SK-N-SH (cell line): ENCODE data around the gene ROR2. TPM values are rescaled to one million over a fixed set of nuclear protein-coding genes. Genes with fewer than 3 reads are reported as not detected.

Source experiments
- CTCF ChIA-PET: fragments of 300-600, 350-600 bp; formaldehyde crosslinking; extraction: SDS; loops from one replicate; lab custom pipeline; 2021; lab: Yijun Ruan, JAX
- POLR2A ChIA-PET: fragments of 350-600 bp; sonication (Branson Sonifier 250); formaldehyde crosslinking; extraction: SDS; loops from one replicate; lab custom pipeline; 2020; ENCODE audit warnings: antibody characterized with exemption, inconsistent platforms; lab: Yijun Ruan, JAX
- DNase-seq: peaks from one replicate; pipeline ENCODE4 v3.0.0; 2012
- H2AFZ ChIP-seq: fragments of 200-600 bp; sonication (generic); 2 replicates; pipeline ENCODE4 v1.8.1; 2016; ENCODE audit warnings: antibody characterized with exemption, mild to moderate bottlenecking, low read depth
- H3F3A ChIP-seq: fragments of 200-600 bp; sonication (generic); replicated peaks from 2 replicates; pipeline ENCODE3; 2016; ENCODE audit warnings: antibody characterized with exemption, mild to moderate bottlenecking; ENCODE audit not compliant: insufficient read depth
- H3K27ac ChIP-seq, 2 experiments: fragments of 200-500 bp in 1 of 2; fragments of 200-600 bp in 1 of 2; sonication (Bioruptor generic) in 1 of 2; sonication (generic), shearing (Covaris generic) in 1 of 2; 2 replicates each; pipeline versions ENCODE4 v1.5.1 to v1.6.1; 2014 to 2016; ENCODE audit warnings: low read depth in 2 of 2, inconsistent platforms in 1 of 2, low read length in 1 of 2, mild to moderate bottlenecking in 1 of 2, mixed read lengths in 1 of 2
- H3K27me3 ChIP-seq: fragments of 200-600 bp; sonication (generic), shearing (Covaris generic); 2 replicates; pipeline ENCODE4 v1.6.1; 2016; ENCODE audit warnings: mixed run types; ENCODE audit not compliant: insufficient read depth
- H3K36me3 ChIP-seq, 2 experiments: fragments of 200-500 bp in 1 of 2; fragments of 200-600 bp in 1 of 2; sonication (Bioruptor generic) in 1 of 2; sonication (generic) in 1 of 2; replicated peaks in 1 of 2; 2 replicates each; pipeline versions ENCODE3 to v1.5.1; 2014 to 2016; ENCODE audit warnings: low read length in 1 of 2, mild to moderate bottlenecking in 1 of 2; ENCODE audit not compliant: insufficient read depth in 2 of 2, control insufficient read depth in 1 of 2
- H3K4me1 ChIP-seq, 2 experiments: fragments of 200-500 bp in 1 of 2; fragments of 200-600 bp in 1 of 2; sonication (Bioruptor generic) in 1 of 2; sonication (generic), shearing (Covaris generic) in 1 of 2; 2 replicates each; pipeline versions ENCODE4 v1.5.1 to v1.6.1; 2014 to 2016; ENCODE audit warnings: low read depth in 1 of 2, low read length in 1 of 2, mixed run types in 1 of 2; ENCODE audit not compliant: insufficient read depth in 2 of 2, control insufficient read depth in 1 of 2
- H3K4me2 ChIP-seq: fragments of 200-600 bp; sonication (generic), shearing (Covaris generic); 2 replicates; pipeline ENCODE4 v1.6.1; 2017; ENCODE audit warnings: mixed run types
- H3K4me3 ChIP-seq, 2 experiments: fragments of 200-500 bp in 1 of 2; fragments of 200-600 bp in 1 of 2; sonication (Bioruptor generic) in 1 of 2; sonication (generic), shearing (Covaris generic) in 1 of 2; 2 replicates each; pipeline versions ENCODE4 v1.5.1 to v1.8.1; 2014 to 2016; ENCODE audit warnings: low read depth in 2 of 2, inconsistent platforms in 1 of 2, low read length in 1 of 2, mild to moderate bottlenecking in 1 of 2, mixed read lengths in 1 of 2, moderate library complexity in 1 of 2
- H3K79me2 ChIP-seq: fragments of 200-600 bp; sonication (generic); 2 replicates; pipeline ENCODE4 v1.8.1; 2017; ENCODE audit warnings: mild to moderate bottlenecking; ENCODE audit not compliant: insufficient read depth
- H3K9ac ChIP-seq: fragments of 200-600 bp; sonication (generic); 2 replicates; pipeline ENCODE4 v1.6.1; 2017; ENCODE audit warnings: mixed run types
- H3K9me2 ChIP-seq: fragments of 200-600 bp; sonication (generic); 2 replicates; pipeline ENCODE4 v1.6.1; 2017; ENCODE audit warnings: mixed run types
- H3K9me3 ChIP-seq: fragments of 200-600 bp; sonication (generic); 2 replicates; pipeline ENCODE4 v1.6.1; 2017; ENCODE audit warnings: mixed run types, mild to moderate bottlenecking, moderate library complexity
- H4K20me1 ChIP-seq: fragments of 200-600 bp; sonication (generic); 2 replicates; pipeline ENCODE4 v1.6.1; 2017; ENCODE audit warnings: mild to moderate bottlenecking, mixed run types; ENCODE audit not compliant: insufficient read depth
- CHD2 ChIP-seq: fragments of 150-350 bp; IDR thresholded peaks from 2 replicates; pipeline ENCODE4 v1.6.1; 2018; ENCODE audit warnings: low read length; ENCODE audit not compliant: partially characterized antibody
- RAD21 ChIP-seq: IDR thresholded peaks from 2 replicates; pipeline ENCODE4 v1.6.1; 2012; ENCODE audit warnings: mild to moderate bottlenecking, low read length
- REST ChIP-seq: IDR thresholded peaks from 2 replicates; pipeline ENCODE4 v1.6.1; 2012; ENCODE audit warnings: mild to moderate bottlenecking, low read depth, low read length, moderate library complexity
- WGBS: methylation state at CpG from one replicate; pipeline ENCODE4 v1.1.6; 2017; ENCODE audit warnings: low lambda C conversion rate; 5-methylcytosine and 5-hydroxymethylcytosine counted together
- polyA plus RNA-seq, 3 experiments: library from polyadenylated mRNA; depleted of rRNA; stranded (reverse); fragments of >200 nt; gene quantifications; 2 replicates each; pipeline ENCODE4 v1.2.3, GENCODE V29; 2012

The ROR2 gene
- polyA plus RNA-seq, 1 of the 3 experiments (the other 2 are of a cell fraction), result 0.43 TPM

DNA sequence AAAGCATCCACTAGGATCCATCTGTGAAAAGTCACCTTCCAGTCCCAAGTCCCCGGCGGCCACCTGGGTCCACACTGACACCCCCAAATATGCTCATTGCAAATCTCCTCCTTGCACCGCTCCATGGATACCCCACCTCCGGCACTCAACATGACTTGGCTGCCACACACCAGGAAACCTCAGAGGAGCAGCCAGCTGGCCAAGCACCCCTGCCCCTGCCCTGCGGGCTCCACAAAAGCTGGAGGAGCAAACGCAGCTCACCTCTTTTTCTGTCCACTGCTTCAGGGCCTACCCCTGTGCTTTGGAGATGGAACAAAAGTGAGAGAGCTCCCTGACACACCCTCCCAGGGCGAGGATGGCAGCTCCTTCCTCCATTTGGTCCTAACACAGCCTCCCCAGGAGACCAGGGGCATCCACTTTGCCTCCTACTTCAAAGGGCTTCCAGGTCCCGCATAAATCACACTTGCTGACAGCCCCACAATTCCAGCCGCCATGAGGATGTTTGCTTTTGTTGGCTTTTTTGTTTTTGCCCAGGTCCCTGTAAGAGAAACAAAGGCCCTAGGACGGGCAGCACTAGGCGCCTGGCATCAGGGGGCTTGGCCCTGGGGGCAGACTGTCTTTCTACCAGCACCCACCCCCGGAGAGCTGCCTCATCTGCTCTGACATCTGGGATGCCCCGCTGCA lies 14.8 kb downstream of the ROR2 start:
- H3K4me2 ChIP-seq, result no peak overlapping the region
- H2AFZ ChIP-seq, result no peak overlapping the region
- DNase-seq, result no peak
- H3F3A ChIP-seq, result no peaks in the 10 kb centered on the region
- peak overlapping the region in 1 of 2 experiments; percentile 13; a peak in 1 of 4 replicates for H3K27ac ChIP-seq
- no peaks in the 10 kb centered on the region for H3K79me2 ChIP-seq
- no peaks in the 10 kb centered on the region for H3K36me3 ChIP-seq
- H3K4me3 ChIP-seq, result no peak overlapping the region
- H3K4me1 ChIP-seq, result peaks cover 0 to 18% of the 10 kb centered on the region in 2 experiments; a peak in 2 of 4 replicates
- no peaks in the 10 kb centered on the region for H3K9me2 ChIP-seq
- CTCF ChIA-PET, result interaction anchor here (0.8 to 6.5 kb wide), 9 partner anchors 11 to 200 kb away, joined by 3 to 48 read pairs (median 4); partner anchors contain the start of gene ROR2
- TF ChIP-seq RAD21 (no peak), CHD2 (no peak)
- 68% methylated on average over 11 of the region's 13 CpGs for WGBS
- no peaks in the 10 kb centered on the region for H4K20me1 ChIP-seq
- POLR2A ChIA-PET, result no interaction called here
- H3K27me3 ChIP-seq, result no peaks in the 10 kb centered on the region
- peaks cover 8% of the 10 kb centered on the region for H3K9me3 ChIP-seq
- no peak overlapping the region for H3K9ac ChIP-seq

- no peak for DNase-seq
- peaks cover 12% of the 10 kb centered on the region for H3K9me3 ChIP-seq
- no peaks in the 10 kb centered on the region for H3K79me2 ChIP-seq
- H3K27ac ChIP-seq, result peak overlapping the region in 1 of 2 experiments; percentile 86; a peak in 2 of 4 replicates
- no peaks in the 10 kb centered on the region for H3F3A ChIP-seq
- ChIA-PET CTCF (interaction anchor here (0.9 to 6.5 kb wide), 5 partner anchors 15 to 200 kb away, joined by 3 to 48 read pairs (median 4); partner anchors contain the start of gene ROR2), POLR2A (no interaction called here)
- H3K4me1 ChIP-seq, result peaks cover 0 to 15% of the 10 kb centered on the region in 2 experiments; a peak in 2 of 4 replicates
- H3K9ac ChIP-seq, result no peak overlapping the region
- no peak overlapping the region for H2AFZ ChIP-seq
- H3K4me3 ChIP-seq, result no peak overlapping the region
- no peaks in the 10 kb centered on the region for H4K20me1 ChIP-seq
- H3K9me2 ChIP-seq, result no peaks in the 10 kb centered on the region
- no peak overlapping the region for H3K4me2 ChIP-seq
- TF ChIP-seq REST, result no peak
- no peaks in the 10 kb centered on the region for H3K27me3 ChIP-seq
- no peaks in the 10 kb centered on the region for H3K36me3 ChIP-seq
- whole genome bisulfite sequencing, result 68% methylated on average over 3 of the region's 3 CpGs
These were observed 15.4 kb downstream of the ROR2 start for GRCh38 chr9:91934654-91935053.
